GM12878 (cell line): ENCODE data around the gene PLCB2. TPM values are rescaled to one million over a fixed set of nuclear protein-coding genes. Genes with fewer than 3 reads are reported as not detected.

Source experiments
- CEBPB ChIP-seq, 2 experiments: fragments of 150-350 bp in 1 of 2; IDR thresholded peaks; 2 replicates each; pipeline ENCODE4 v1.6.1; 2012 to 2014; ENCODE audit warnings: low read depth in 2 of 2, low read length in 2 of 2, borderline replicate concordance in 1 of 2, inconsistent platforms in 1 of 2
- CEBPZ ChIP-seq: fragments of 150-350 bp; IDR thresholded peaks from 2 replicates; pipeline ENCODE4 v1.6.1; 2016; ENCODE audit warnings: low read depth, low read length
- CREM ChIP-seq: IDR thresholded peaks from 2 replicates; pipeline ENCODE4 v1.6.1; 2014; ENCODE audit warnings: antibody characterized with exemption, low read depth
- E4F1 ChIP-seq: fragments of 450-650 bp; IDR thresholded peaks from 2 replicates; pipeline ENCODE4 v1.6.1; 2018; ENCODE audit warnings: borderline replicate concordance, mild to moderate bottlenecking; ENCODE audit not compliant: partially characterized antibody
- EED ChIP-seq: sonication (generic); IDR thresholded peaks from 2 replicates; pipeline ENCODE4 v1.6.1; 2016; ENCODE audit warnings: antibody characterized with exemption, low read depth
- FOS ChIP-seq: IDR thresholded peaks from 3 replicates; pipeline ENCODE4 v1.6.1; 2011; ENCODE audit warnings: borderline replicate concordance; ENCODE audit not compliant: insufficient read length; ENCODE audit errors: extremely low read depth
- GATAD2B ChIP-seq: fragments of 450-650 bp; conservative IDR thresholded peaks from 2 replicates; pipeline ENCODE4 v1.6.1; 2017; ENCODE audit warnings: low read depth, mild to moderate bottlenecking, moderate library complexity
- HDAC6 ChIP-seq: fragments of 200-600 bp; sonication (generic); IDR thresholded peaks from one replicate; pipeline ENCODE4 v1.8.0; 2017; ENCODE audit warnings: antibody characterized with exemption; ENCODE audit not compliant: unreplicated experiment
- IRF3 ChIP-seq: fragments of 450-650 bp; IDR thresholded peaks from 2 replicates; pipeline ENCODE4 v1.6.1; 2014; ENCODE audit warnings: mild to moderate bottlenecking
- IRF4 ChIP-seq: IDR thresholded peaks from 2 replicates; pipeline ENCODE4 v1.6.1; 2011; ENCODE audit warnings: low read depth, low read length
- MEF2B ChIP-seq: fragments of 450-650 bp; IDR thresholded peaks from 2 replicates; pipeline ENCODE4 v1.6.1; 2018; ENCODE audit warnings: mild to moderate bottlenecking, moderate library complexity; ENCODE audit not compliant: partially characterized antibody, poor library complexity, severe bottlenecking
- MLLT1 ChIP-seq: fragments of 450-650 bp; IDR thresholded peaks from 2 replicates; pipeline ENCODE4 v1.6.1; 2016; ENCODE audit warnings: mild to moderate bottlenecking
- MTA2 ChIP-seq: fragments of 450-650 bp; IDR thresholded peaks from 2 replicates; pipeline ENCODE4 v1.6.1; 2016; ENCODE audit warnings: low read depth, mild to moderate bottlenecking, moderate library complexity
- MXI1 ChIP-seq: fragments of 150-350 bp; IDR thresholded peaks from 2 replicates; pipeline ENCODE4 v1.6.1; 2011; ENCODE audit warnings: low read depth, mild to moderate bottlenecking, inconsistent platforms, low read length, improper control_type of control experiment
- NKRF ChIP-seq: fragments of 450-650 bp; conservative IDR thresholded peaks from 2 replicates; pipeline ENCODE4 v1.6.1; 2017; ENCODE audit warnings: mild to moderate bottlenecking, moderate library complexity
- SIX5 ChIP-seq: IDR thresholded peaks from 2 replicates; pipeline ENCODE4 v1.6.1; 2011; ENCODE audit warnings: mild to moderate bottlenecking, low read depth, low read length, moderate library complexity; ENCODE audit not compliant: severe bottlenecking
- ZNF217 ChIP-seq: fragments of 450-650 bp; IDR thresholded peaks from 2 replicates; pipeline ENCODE4 v1.6.1; 2017; ENCODE audit warnings: antibody characterized with exemption, mild to moderate bottlenecking
- ZZZ3 ChIP-seq: IDR thresholded peaks from 2 replicates; pipeline ENCODE4 v1.6.1; 2011; ENCODE audit warnings: low read depth; ENCODE audit not compliant: control insufficient read depth, insufficient read length
- polyA plus RNA-seq, 11 experiments: library from polyadenylated mRNA; depleted of rRNA in 4 of 11; unstranded in 6 of 11; stranded (reverse) in 5 of 11; fragments of >200 nt; fragmentation: Nextera tagmentation in 4 of 11; fragmentation: Illumina TruSeq in 1 of 11; extraction: Ambion mirVana in 4 of 11; extraction: Trizol in 1 of 11; gene quantifications; 1 replicate in 1 of 11; 2 replicates in 10 of 11; pipeline versions ENCODE4 v1.2.1 to v1.2.3, GENCODE V29; 2011 to 2016; ENCODE audit warnings: inconsistent platforms in 2 of 11, missing spikeins in 2 of 11, low read depth in 1 of 11
- total RNA-seq, 4 experiments: library from RNA; depleted of rRNA in 3 of 4; stranded (reverse); fragments of >200 nt in 3 of 4; fragmentation: Illumina TruSeq in 1 of 4; extraction: Trizol in 1 of 4; gene quantifications; 2 replicates each; pipeline versions ENCODE4 v1.2.1 to v1.2.3, GENCODE V29; 2013 to 2021

Gene PLCB2
- total and polyA plus RNA-seq, 10 of the 15 experiments (the other 5 are each of a cell fraction or from before 2014, with no cell fraction given) = 1.2 to 39.4 (median 10.7) TPM

GRCh38 chr15:40323239-40323952 is 15.7 kb upstream of the PLCB2 start, which contains the start of gene INAFM2 (continued):
- TF ChIP-seq CEBPZ (no peak), E4F1 (peak; percentile 90), MLLT1 (no peak), EED (no peak), MTA2 (no peak), FOS (no peak), CEBPB (IDR thresholded peaks at IDR 0.05; ENCODE audit: borderline replicate concordance in 1 of 2, low read depth in 2 of 2, low read length in 2 of 2) (no peak), MEF2B (no peak), CREM (0 out of 2 replicates have a peak, but pooled peaks have one; percentile 38), NKRF (peak; percentile 99), IRF4 (no peak), SIX5 (no peak), ZZZ3 (no peak), GATAD2B (0 out of 2 replicates have a peak, but pooled peaks have one; percentile 19), HDAC6 (no peak), MXI1 (no peak; the same call in 1 of the 2 replicates), IRF3 (no peak), ZNF217 (no peak)
